SH-SY5Y (cell line): Measurements from ENCODE around the gene ENOX2.

ENCODE experiments used
- GATA2 ChIP-seq: IDR thresholded peaks from 2 replicates; pipeline ENCODE4 v1.6.1; 2011; ENCODE audit warnings: mild to moderate bottlenecking, low read depth, low read length
- GATA3 ChIP-seq: IDR thresholded peaks from 2 replicates; pipeline ENCODE4 v1.6.1; 2011; ENCODE audit warnings: low read depth, mild to moderate bottlenecking, low read length, moderate library complexity

DNA sequence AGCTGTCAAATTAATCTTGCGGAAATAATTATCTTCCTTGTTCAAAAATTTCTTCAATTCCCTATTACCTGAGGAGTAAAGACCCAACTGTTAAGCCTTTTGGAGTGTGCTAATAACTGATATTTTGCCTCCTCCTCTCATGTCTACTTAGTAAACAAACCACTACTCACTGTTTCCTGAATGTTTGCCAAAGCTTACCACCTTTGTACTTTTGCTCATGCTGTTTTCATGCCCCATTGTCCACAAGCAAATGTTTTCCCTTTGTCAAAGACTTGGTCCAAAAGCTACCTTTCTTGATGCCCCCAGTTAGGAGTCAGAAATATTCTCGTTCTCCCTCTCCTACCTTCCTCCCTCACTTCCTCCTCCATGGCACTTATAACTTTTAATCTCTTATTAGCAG lies 226.1 kb downstream of the ENOX2 start:
- TF ChIP-seq GATA3 (no peak), GATA2 (no peak)
